ENCODE results near the gene GPR152. TPM values are rescaled to one million over a fixed set of nuclear protein-coding genes. Genes with fewer than 3 reads are reported as not detected.

The GPR152 gene
- total RNA-seq, 1 experiment from 2014 or later: not detected

- Histone ChIP-seq H4K5ac (ENCODE audit: insufficient read length, low read depth, low read length) (no peak overlapping the region), H4K20me1 (ENCODE audit: control insufficient read depth, insufficient read depth, insufficient read length) (no peaks in the 10 kb centered on the region), H4K91ac (ENCODE audit: insufficient read length, low read depth, low read length) (no peak overlapping the region), H3K4me2 (ENCODE audit: insufficient read depth, insufficient read length, low read length) (no peak overlapping the region), H2AFZ (ENCODE audit: low read length) (no peak overlapping the region), H3K23ac (ENCODE audit: insufficient read length, low read depth, low read length) (no peak overlapping the region), H3K27ac (ENCODE audit: insufficient read length, low read depth, low read length) (no peak overlapping the region), H4K8ac (replicated peaks; ENCODE audit: insufficient read length, low read depth, low read length) (no peak overlapping the region), H2BK12ac (ENCODE audit: insufficient read length, low read depth, low read length) (no peak overlapping the region), H3K79me2 (ENCODE audit: insufficient read depth, low read length) (no peaks in the 10 kb centered on the region), H3K23me2 (ENCODE audit: insufficient read length, low read depth, low read length, poor library complexity, severe bottlenecking) (peaks cover 5% of the 10 kb centered on the region), H3K14ac (ENCODE audit: insufficient read depth, low read length) (no peak overlapping the region), H3K56ac (ENCODE audit: insufficient read length, low read depth, low read length) (no peak overlapping the region), H3K79me1 (ENCODE audit: insufficient read depth, low read depth, low read length, poor library complexity, severe bottlenecking) (no peaks in the 10 kb centered on the region), H2AK5ac (ENCODE audit: insufficient read length, low read length) (no peak overlapping the region), H3T11ph (ENCODE audit: low read length) (no peak overlapping the region), H3K27me3 (ENCODE audit: insufficient read depth, low read length) (no peaks in the 10 kb centered on the region), H3K9me3 (ENCODE audit: control insufficient read depth, low read depth, low read length) (no peaks in the 10 kb centered on the region), H3K4me1 (ENCODE audit: insufficient read depth, low read length) (no peaks in the 10 kb centered on the region), H2BK120ac (ENCODE audit: low read depth, low read length, poor library complexity, severe bottlenecking) (no peak overlapping the region), H3K18ac (ENCODE audit: insufficient read length, low read depth, low read length) (no peak overlapping the region), H2BK20ac (ENCODE audit: low read depth, low read length, poor library complexity, severe bottlenecking) (no peak overlapping the region), H3K4ac (ENCODE audit: low read depth, low read length) (no peak overlapping the region), H2BK5ac (ENCODE audit: insufficient read length, low read length) (no peak overlapping the region), H2BK15ac (ENCODE audit: low read depth, low read length) (no peak overlapping the region), H3K9ac (ENCODE audit: extremely low read depth, insufficient read length, low read length) (no peak overlapping the region)
- no peak for DNase-seq
- Mint-ChIP-seq H3K27me3 (ENCODE audit: low read depth) (peaks cover 14% of the 10 kb centered on the region), H3K4me3 (no peak overlapping the region), H3K27ac (no peak overlapping the region), H3K9me3 (no peaks in the 10 kb centered on the region; a peak in 1 of 5 replicates), H3K36me3 (ENCODE audit: insufficient read depth in 1 of 3, low read depth in 3 of 3) (no peaks in the 10 kb centered on the region), H3K4me1 (no peaks in the 10 kb centered on the region)
- TF ChIP-seq, protein P1, sequence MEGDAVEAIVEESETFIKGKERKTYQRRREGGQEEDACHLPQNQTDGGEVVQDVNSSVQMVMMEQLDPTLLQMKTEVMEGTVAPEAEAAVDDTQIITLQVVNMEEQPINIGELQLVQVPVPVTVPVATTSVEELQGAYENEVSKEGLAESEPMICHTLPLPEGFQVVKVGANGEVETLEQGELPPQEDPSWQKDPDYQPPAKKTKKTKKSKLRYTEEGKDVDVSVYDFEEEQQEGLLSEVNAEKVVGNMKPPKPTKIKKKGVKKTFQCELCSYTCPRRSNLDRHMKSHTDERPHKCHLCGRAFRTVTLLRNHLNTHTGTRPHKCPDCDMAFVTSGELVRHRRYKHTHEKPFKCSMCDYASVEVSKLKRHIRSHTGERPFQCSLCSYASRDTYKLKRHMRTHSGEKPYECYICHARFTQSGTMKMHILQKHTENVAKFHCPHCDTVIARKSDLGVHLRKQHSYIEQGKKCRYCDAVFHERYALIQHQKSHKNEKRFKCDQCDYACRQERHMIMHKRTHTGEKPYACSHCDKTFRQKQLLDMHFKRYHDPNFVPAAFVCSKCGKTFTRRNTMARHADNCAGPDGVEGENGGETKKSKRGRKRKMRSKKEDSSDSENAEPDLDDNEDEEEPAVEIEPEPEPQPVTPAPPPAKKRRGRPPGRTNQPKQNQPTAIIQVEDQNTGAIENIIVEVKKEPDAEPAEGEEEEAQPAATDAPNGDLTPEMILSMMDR (conservative IDR thresholded peaks at IDR 0.05): no peak
- WGBS (ENCODE audit: extremely low coverage, insufficient read length, low lambda C conversion rate): no CpG with 5 or more reads among the region's 19 CpGs
Observed at GRCh38 chr11:67458266-67458665, 5.7 kb upstream of the GPR152 start.
